ENCODE results near the gene PDILT.

GRCh38 chr16:20404637-20405036 lies at the start of gene PDILT:
- TF ChIP-seq EZH2 (IDR thresholded peaks at IDR 0.05; ENCODE audit: borderline replicate concordance, low read length) (no peak), CTCF (conservative IDR thresholded peaks at IDR 0.05 in 1 of 2, IDR thresholded peaks at IDR 0.05 in 1 of 2; ENCODE audit: extremely low read depth in 1 of 2, insufficient read depth in 1 of 2, low read depth in 1 of 2, low read length in 2 of 2) (no peak)
